GM12878 (cell line): Measurements from ENCODE around the gene LRRC75A. TPM values are rescaled to one million over a fixed set of nuclear protein-coding genes. Genes with fewer than 3 reads are reported as not detected.

ENCODE experiments used
- ATAC-seq: fragments of 200-7000 bp; cut with Tn5 transposase; 3 replicates; pipeline ENCODE4 v1.9.1; 2020; ENCODE audit warnings: mild to moderate bottlenecking, moderate library complexity
- BruUV-seq: library from RNA; stranded (reverse); fragments of 400-500 nt; replicated peaks from 2 replicates; lab custom pipeline; 2021; lab: Mats Ljungman, UMichigan
- CTCF ChIA-PET: fragments of 300-600 bp; sonication (Branson Sonifier 250); formaldehyde crosslinking; extraction: SDS; loops from one replicate; lab custom pipeline; 2021; ENCODE audit warnings: inconsistent platforms; lab: Yijun Ruan, JAX
- POLR2A ChIA-PET: fragments of 350-600 bp; formaldehyde crosslinking; extraction: SDS; loops from one replicate; lab custom pipeline; 2021; ENCODE audit warnings: inconsistent platforms; lab: Charles Lee
- RAD21 ChIA-PET: fragments of 300-600 bp; sonication (Branson Sonifier 250); formaldehyde crosslinking; loops from one replicate; lab custom pipeline; 2023; ENCODE audit warnings: antibody characterized with exemption; ENCODE audit not compliant: unreplicated experiment; lab: Charles Lee
- SMC1A ChIA-PET: fragments of 300-600 bp; sonication (Branson Sonifier 250); formaldehyde crosslinking; loops from one replicate; lab custom pipeline; 2023; ENCODE audit not compliant: unreplicated experiment, uncharacterized antibody; lab: Charles Lee
- DNase-seq: peaks from one replicate; pipeline ENCODE4 v3.0.0-alpha.2; 2011; ENCODE audit warnings: low read depth, low spot score
- FAIRE-seq: peaks from 3 replicates; lab custom pipeline; 2011; peaks lifted over from hg19 to GRCh38; lab: Jason Lieb, UNC
- H2AFZ ChIP-seq: 2 replicates; pipeline ENCODE4 v1.6.0; 2011; ENCODE audit warnings: low read depth, low read length, control low read depth; ENCODE audit not compliant: control insufficient read depth
- H3K27ac ChIP-seq: 2 replicates; pipeline ENCODE4 v1.5.1; 2011; ENCODE audit warnings: control low read depth; ENCODE audit not compliant: control insufficient read depth, insufficient read depth
- H3K27me3 ChIP-seq, 2 experiments: replicated peaks in 1 of 2; 2 replicates each; pipeline versions ENCODE4 v1.6.0 to v1.6.1; 2011; ENCODE audit warnings: low read length in 1 of 2; ENCODE audit not compliant: control insufficient read depth in 2 of 2, insufficient read depth in 2 of 2
- H3K36me3 ChIP-seq, 2 experiments: 2 replicates each; pipeline ENCODE4 v1.5.1; 2011; ENCODE audit warnings: low read length in 1 of 2; ENCODE audit not compliant: control insufficient read depth in 2 of 2, insufficient read depth in 2 of 2
- H3K4me1 ChIP-seq: 2 replicates; pipeline ENCODE4 v1.6.1; 2011; ENCODE audit warnings: mild to moderate bottlenecking, low read length, moderate library complexity, mixed read lengths; ENCODE audit not compliant: control insufficient read depth, insufficient read depth
- H3K4me2 ChIP-seq: 2 replicates; pipeline ENCODE4 v1.6.0; 2011; ENCODE audit warnings: control low read depth; ENCODE audit not compliant: control insufficient read depth, insufficient read depth
- H3K4me3 ChIP-seq: fragments of 200-600 bp; sonication (generic); 2 replicates; pipeline ENCODE4 v1.5.1; 2016
- H3K79me2 ChIP-seq: 2 replicates; pipeline ENCODE4 v1.6.0; 2011; ENCODE audit warnings: low read length; ENCODE audit not compliant: control insufficient read depth, insufficient read depth
- H3K9ac ChIP-seq: 2 replicates; pipeline ENCODE4 v1.8.0; 2011; ENCODE audit warnings: low read length, control low read depth, mixed read lengths; ENCODE audit not compliant: control insufficient read depth, insufficient read depth
- H3K9me3 ChIP-seq: replicated peaks from 3 replicates; pipeline ENCODE4 v1.5.1; 2011; ENCODE audit warnings: mild to moderate bottlenecking, low read length; ENCODE audit not compliant: control insufficient read depth, insufficient read depth
- H4K20me1 ChIP-seq: 2 replicates; pipeline ENCODE4 v1.6.0; 2011; ENCODE audit not compliant: control insufficient read depth, insufficient read depth
- ATF7 ChIP-seq: fragments of 450-650 bp; IDR thresholded peaks from 2 replicates; pipeline ENCODE4 v1.6.1; 2016; ENCODE audit warnings: low read depth, mild to moderate bottlenecking
- BCL3 ChIP-seq: IDR thresholded peaks from 2 replicates; pipeline ENCODE4 v1.6.1; 2011; ENCODE audit warnings: borderline replicate concordance, low read depth, mild to moderate bottlenecking, moderate library complexity, low read length; ENCODE audit not compliant: insufficient read depth, poor library complexity, severe bottlenecking
- CHD1 ChIP-seq: IDR thresholded peaks from 2 replicates; pipeline ENCODE4 v1.6.1; 2012; ENCODE audit warnings: low read depth, low read length, improper control_type of control experiment
- CREM ChIP-seq: IDR thresholded peaks from 2 replicates; pipeline ENCODE4 v1.6.1; 2014; ENCODE audit warnings: antibody characterized with exemption, low read depth
- FOS ChIP-seq: IDR thresholded peaks from 3 replicates; pipeline ENCODE4 v1.6.1; 2011; ENCODE audit warnings: borderline replicate concordance; ENCODE audit not compliant: insufficient read length; ENCODE audit errors: extremely low read depth
- HCFC1 ChIP-seq: fragments of 150-350 bp; IDR thresholded peaks from 2 replicates; pipeline ENCODE4 v1.6.1; 2014; ENCODE audit warnings: low read length
- PAX8 ChIP-seq: fragments of 450-650 bp; IDR thresholded peaks from 2 replicates; pipeline ENCODE4 v1.6.1; 2017; ENCODE audit warnings: mild to moderate bottlenecking, moderate library complexity
- SREBF2 ChIP-seq: IDR thresholded peaks from 2 replicates; pipeline ENCODE4 v1.6.1; 2012; ENCODE audit warnings: mild to moderate bottlenecking, low read length
- TCF12 ChIP-seq: IDR thresholded peaks from 2 replicates; pipeline ENCODE4 v1.6.1; 2011; ENCODE audit warnings: low read depth, mild to moderate bottlenecking, low read length
- ZBTB33 ChIP-seq: fragments of 450-650 bp; IDR thresholded peaks from 2 replicates; pipeline ENCODE4 v1.6.1; 2017; ENCODE audit warnings: mild to moderate bottlenecking
- ZBTB40 ChIP-seq: fragments of 450-650 bp; IDR thresholded peaks from 2 replicates; pipeline ENCODE4 v1.6.1; 2016; ENCODE audit warnings: mild to moderate bottlenecking, moderate library complexity, borderline replicate concordance
- WGBS: methylation state at CpG from one replicate; pipeline ENCODE4 v1.1.6; 2016; ENCODE audit warnings: low lambda C conversion rate; ENCODE audit not compliant: insufficient replicate concordance, insufficient coverage; ENCODE audit errors: missing lambda C conversion rate; 5-methylcytosine and 5-hydroxymethylcytosine counted together
- in situ Hi-C: fragments of 300-500 bp; cut with MboI; formaldehyde crosslinking; loops from 9 replicates; pipeline ENCODE4 v1.14.3; 2018; ENCODE audit warnings: mixed read lengths
- intact Hi-C: fragments of 100-400 bp; cut with micrococcal nuclease; formaldehyde crosslinking; loops from one replicate; pipeline ENCODE4 v1.14.2; 2022; ENCODE audit not compliant: unreplicated experiment
- polyA plus RNA-seq, 11 experiments: library from polyadenylated mRNA; depleted of rRNA in 4 of 11; unstranded in 6 of 11; stranded (reverse) in 5 of 11; fragments of >200 nt; fragmentation: Nextera tagmentation in 4 of 11; fragmentation: Illumina TruSeq in 1 of 11; extraction: Ambion mirVana in 4 of 11; extraction: Trizol in 1 of 11; gene quantifications; 1 replicate in 1 of 11; 2 replicates in 10 of 11; pipeline versions ENCODE4 v1.2.1 to v1.2.3, GENCODE V29; 2011 to 2016; ENCODE audit warnings: inconsistent platforms in 2 of 11, missing spikeins in 2 of 11, low read depth in 1 of 11
- total RNA-seq, 4 experiments: library from RNA; depleted of rRNA in 3 of 4; stranded (reverse); fragments of >200 nt in 3 of 4; fragmentation: Illumina TruSeq in 1 of 4; extraction: Trizol in 1 of 4; gene quantifications; 2 replicates each; pipeline versions ENCODE4 v1.2.1 to v1.2.3, GENCODE V29; 2013 to 2021
- TF ChIP-seq, protein P1 (sequence below): fragments of 450-650 bp; IDR thresholded peaks from 2 replicates; pipeline ENCODE4 v1.6.1; 2017; ENCODE audit warnings: borderline replicate concordance
- TF ChIP-seq, protein P2 (sequence below): IDR thresholded peaks from 2 replicates; pipeline ENCODE4 v1.6.1; 2012; ENCODE audit warnings: low read length, inconsistent platforms

The LRRC75A gene
- total and polyA plus RNA-seq, 10 of the 15 experiments (the other 5 are each of a cell fraction or from before 2014, with no cell fraction given): 0.01 to 1.3 (median 0.09) TPM; not detected in 2

GRCh38 chr17:16468428-16468992 is 23.5 kb downstream of the LRRC75A start:
- H2AFZ ChIP-seq: no peak overlapping the region
- no peaks in the 10 kb centered on the region for H3K79me2 ChIP-seq
- no peaks in the 10 kb centered on the region for H3K4me1 ChIP-seq
- no peaks in the 10 kb centered on the region for H3K36me3 ChIP-seq
- no TSS peak for BruUV-seq
- H3K4me2 ChIP-seq: no peak overlapping the region
- H3K4me3 ChIP-seq: no peak overlapping the region
- no peaks in the 10 kb centered on the region for H4K20me1 ChIP-seq
- H3K9me3 ChIP-seq: no peaks in the 10 kb centered on the region
- CTCF ChIA-PET: no interaction called here
- 45% methylated on average over 4 of the region's 4 CpGs for WGBS
- no peaks in the 10 kb centered on the region for H3K27me3 ChIP-seq
- SMC1A ChIA-PET: interaction anchor here (0.9 kb wide), 1 partner anchor 15 kb away, joined by 3 read pairs; no protein-coding TSS in a partner anchor
- RAD21 ChIA-PET: no interaction called here
- intact Hi-C loops: no loop called here
- ATAC-seq (no peak), DNase-seq (no peak), FAIRE-seq (no peak)
- in situ Hi-C loops: no loop called here
- POLR2A ChIA-PET: no interaction called here
- no peak overlapping the region for H3K27ac ChIP-seq
- no peak overlapping the region for H3K9ac ChIP-seq
- TF ChIP-seq ZBTB33: no peak
- TF ChIP-seq CREM: no peak
- no peak for TF ChIP-seq CHD1
- TF ChIP-seq, protein P1, sequence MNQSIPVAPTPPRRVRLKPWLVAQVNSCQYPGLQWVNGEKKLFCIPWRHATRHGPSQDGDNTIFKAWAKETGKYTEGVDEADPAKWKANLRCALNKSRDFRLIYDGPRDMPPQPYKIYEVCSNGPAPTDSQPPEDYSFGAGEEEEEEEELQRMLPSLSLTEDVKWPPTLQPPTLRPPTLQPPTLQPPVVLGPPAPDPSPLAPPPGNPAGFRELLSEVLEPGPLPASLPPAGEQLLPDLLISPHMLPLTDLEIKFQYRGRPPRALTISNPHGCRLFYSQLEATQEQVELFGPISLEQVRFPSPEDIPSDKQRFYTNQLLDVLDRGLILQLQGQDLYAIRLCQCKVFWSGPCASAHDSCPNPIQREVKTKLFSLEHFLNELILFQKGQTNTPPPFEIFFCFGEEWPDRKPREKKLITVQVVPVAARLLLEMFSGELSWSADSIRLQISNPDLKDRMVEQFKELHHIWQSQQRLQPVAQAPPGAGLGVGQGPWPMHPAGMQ: no peak
- TF ChIP-seq ATF7: no peak
- TF ChIP-seq HCFC1: no peak
- TF ChIP-seq, protein P2, sequence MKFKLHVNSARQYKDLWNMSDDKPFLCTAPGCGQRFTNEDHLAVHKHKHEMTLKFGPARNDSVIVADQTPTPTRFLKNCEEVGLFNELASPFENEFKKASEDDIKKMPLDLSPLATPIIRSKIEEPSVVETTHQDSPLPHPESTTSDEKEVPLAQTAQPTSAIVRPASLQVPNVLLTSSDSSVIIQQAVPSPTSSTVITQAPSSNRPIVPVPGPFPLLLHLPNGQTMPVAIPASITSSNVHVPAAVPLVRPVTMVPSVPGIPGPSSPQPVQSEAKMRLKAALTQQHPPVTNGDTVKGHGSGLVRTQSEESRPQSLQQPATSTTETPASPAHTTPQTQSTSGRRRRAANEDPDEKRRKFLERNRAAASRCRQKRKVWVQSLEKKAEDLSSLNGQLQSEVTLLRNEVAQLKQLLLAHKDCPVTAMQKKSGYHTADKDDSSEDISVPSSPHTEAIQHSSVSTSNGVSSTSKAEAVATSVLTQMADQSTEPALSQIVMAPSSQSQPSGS: no peak
- no peak for TF ChIP-seq PAX8
- TF ChIP-seq TCF12: no peak
- no peak for TF ChIP-seq SREBF2
- TF ChIP-seq FOS: no peak
- no peak for TF ChIP-seq BCL3
- TF ChIP-seq ZBTB40: no peak
